ENCODE results near the gene CCDC85A.

GRCh38 chr2:56147907-56148306, 35.9 kb upstream of the CCDC85A start:
- TF ChIP-seq, protein P1, sequence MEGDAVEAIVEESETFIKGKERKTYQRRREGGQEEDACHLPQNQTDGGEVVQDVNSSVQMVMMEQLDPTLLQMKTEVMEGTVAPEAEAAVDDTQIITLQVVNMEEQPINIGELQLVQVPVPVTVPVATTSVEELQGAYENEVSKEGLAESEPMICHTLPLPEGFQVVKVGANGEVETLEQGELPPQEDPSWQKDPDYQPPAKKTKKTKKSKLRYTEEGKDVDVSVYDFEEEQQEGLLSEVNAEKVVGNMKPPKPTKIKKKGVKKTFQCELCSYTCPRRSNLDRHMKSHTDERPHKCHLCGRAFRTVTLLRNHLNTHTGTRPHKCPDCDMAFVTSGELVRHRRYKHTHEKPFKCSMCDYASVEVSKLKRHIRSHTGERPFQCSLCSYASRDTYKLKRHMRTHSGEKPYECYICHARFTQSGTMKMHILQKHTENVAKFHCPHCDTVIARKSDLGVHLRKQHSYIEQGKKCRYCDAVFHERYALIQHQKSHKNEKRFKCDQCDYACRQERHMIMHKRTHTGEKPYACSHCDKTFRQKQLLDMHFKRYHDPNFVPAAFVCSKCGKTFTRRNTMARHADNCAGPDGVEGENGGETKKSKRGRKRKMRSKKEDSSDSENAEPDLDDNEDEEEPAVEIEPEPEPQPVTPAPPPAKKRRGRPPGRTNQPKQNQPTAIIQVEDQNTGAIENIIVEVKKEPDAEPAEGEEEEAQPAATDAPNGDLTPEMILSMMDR (conservative IDR thresholded peaks at IDR 0.05; ENCODE audit: low read length) = no peak
- TF ChIP-seq EZH2phosphoT487 (IDR thresholded peaks at IDR 0.05; ENCODE audit: borderline replicate concordance) = no peak
